Neural cell (in vitro differentiated cells): Measurements from ENCODE around the gene NFAM1. TPM values are rescaled to one million over a fixed set of nuclear protein-coding genes. Genes with fewer than 3 reads are reported as not detected.

Experiments
- H2AFZ ChIP-seq: fragments of 200-600, 300-800 bp; sonication (generic), shearing (Covaris generic); 2 replicates; pipeline ENCODE4 v1.6.0; 2014; ENCODE audit warnings: low read depth, mild to moderate bottlenecking, antibody characterized with exemption, low read length, moderate library complexity
- H3F3A ChIP-seq: fragments of 200-600 bp; shearing (Covaris generic); 2 replicates; pipeline ENCODE4 v1.6.1; 2016; ENCODE audit warnings: mild to moderate bottlenecking, moderate library complexity, mixed read lengths, antibody characterized with exemption, low read length; ENCODE audit not compliant: insufficient read depth, poor library complexity, severe bottlenecking
- H3K27ac ChIP-seq: fragments of 200-600, 300-800 bp; sonication (generic), shearing (Covaris generic); 2 replicates; pipeline ENCODE4 v1.5.1; 2014; ENCODE audit warnings: mild to moderate bottlenecking, low read length, moderate library complexity
- H3K27me3 ChIP-seq: fragments of 300-800, 200-600 bp; sonication (generic), shearing (Covaris generic); 2 replicates; pipeline ENCODE4 v1.6.0; 2014; ENCODE audit warnings: mild to moderate bottlenecking, low read depth, low read length, moderate library complexity; ENCODE audit not compliant: insufficient read depth
- H3K36me3 ChIP-seq: fragments of 300-800, 200-600 bp; sonication (generic), shearing (Covaris generic); 2 replicates; pipeline ENCODE4 v1.5.1; 2014; ENCODE audit warnings: mild to moderate bottlenecking, antibody characterized with exemption, low read length, moderate library complexity; ENCODE audit not compliant: insufficient read depth
- H3K4me2 ChIP-seq: fragments of 300-800, 200-600 bp; sonication (generic), shearing (Covaris generic); 2 replicates; pipeline ENCODE4 v1.6.0; 2014; ENCODE audit warnings: mild to moderate bottlenecking, low read length
- H3K4me3 ChIP-seq: fragments of 300-800, 200-600 bp; sonication (generic), shearing (Covaris generic); 2 replicates; pipeline ENCODE4 v1.5.1; 2014; ENCODE audit warnings: mild to moderate bottlenecking, low read length, moderate library complexity
- H3K79me2 ChIP-seq: fragments of 200-600 bp; shearing (Covaris generic); replicated peaks from 2 replicates; pipeline ENCODE4 v1.6.0; 2014; ENCODE audit warnings: mild to moderate bottlenecking, low read length, moderate library complexity; ENCODE audit not compliant: insufficient read depth
- H3K9ac ChIP-seq: fragments of 300-800, 200-600 bp; sonication (generic), shearing (Covaris generic); 2 replicates; pipeline ENCODE4 v1.6.1; 2016; ENCODE audit warnings: mild to moderate bottlenecking, low read length, mixed read lengths
- H3K9me2 ChIP-seq: fragments of 200-600 bp; shearing (Covaris generic); 2 replicates; pipeline ENCODE4 v1.6.1; 2016; ENCODE audit warnings: mild to moderate bottlenecking, low read length, mixed read lengths; ENCODE audit not compliant: insufficient read depth
- H3K9me3 ChIP-seq: fragments of 200-600, 300-800 bp; sonication (generic), shearing (Covaris generic); 2 replicates; pipeline ENCODE4 v1.6.1; 2016; ENCODE audit warnings: mild to moderate bottlenecking, mixed run types, low read length, moderate library complexity, mixed read lengths
- H4K20me1 ChIP-seq: fragments of 200-600 bp; shearing (Covaris generic); 2 replicates; pipeline ENCODE4 v1.6.1; 2016; ENCODE audit warnings: mild to moderate bottlenecking, mixed run types; ENCODE audit not compliant: insufficient read depth
- CTCF ChIP-seq: fragments of 450-650 bp; IDR thresholded peaks from 2 replicates; pipeline ENCODE4 v1.5.1; 2014; ENCODE audit warnings: antibody characterized with exemption, mild to moderate bottlenecking, moderate library complexity; ENCODE audit not compliant: poor library complexity, severe bottlenecking
- EP300 ChIP-seq: fragments of 450-650 bp; conservative IDR thresholded peaks from 2 replicates; pipeline ENCODE4 v1.6.1; 2014; ENCODE audit warnings: antibody characterized with exemption, mild to moderate bottlenecking, moderate library complexity; ENCODE audit not compliant: poor library complexity, severe bottlenecking
- EZH2 ChIP-seq: fragments of 200-600, 300-800 bp; shearing (Covaris generic), sonication (generic); IDR thresholded peaks from 2 replicates; pipeline ENCODE4 v1.6.1; 2014; ENCODE audit warnings: antibody characterized with exemption, low read length, borderline replicate concordance, mild to moderate bottlenecking; ENCODE audit not compliant: insufficient read depth, poor library complexity, severe bottlenecking
- MXI1 ChIP-seq: fragments of 450-650 bp; conservative IDR thresholded peaks from 2 replicates; pipeline ENCODE4 v1.6.1; 2014; ENCODE audit warnings: antibody characterized with exemption, mild to moderate bottlenecking; ENCODE audit not compliant: poor library complexity, severe bottlenecking
- POLR2AphosphoS5 ChIP-seq: IDR thresholded peaks from 2 replicates; pipeline ENCODE4 v1.6.1; 2012
- RAD21 ChIP-seq: fragments of 450-650 bp; conservative IDR thresholded peaks from 2 replicates; pipeline ENCODE4 v1.6.1; 2014; ENCODE audit warnings: antibody characterized with exemption, mild to moderate bottlenecking, moderate library complexity
- REST ChIP-seq: IDR thresholded peaks from 2 replicates; pipeline ENCODE4 v1.6.1; 2012; ENCODE audit warnings: borderline replicate concordance
- SMC3 ChIP-seq: fragments of 450-650 bp; conservative IDR thresholded peaks from 2 replicates; pipeline ENCODE4 v1.6.1; 2014; ENCODE audit warnings: antibody characterized with exemption, mild to moderate bottlenecking, moderate library complexity; ENCODE audit not compliant: poor library complexity
- TAF1 ChIP-seq: IDR thresholded peaks from 2 replicates; pipeline ENCODE4 v1.6.1; 2012; ENCODE audit warnings: low read depth
- polyA plus RNA-seq: library from polyadenylated mRNA; depleted of rRNA; stranded (reverse); fragments of >200 nt; gene quantifications from 2 replicates; pipeline ENCODE4 v1.2.3, GENCODE V29; 2014

The NFAM1 gene
- polyA plus RNA-seq, 1 donor from 2014 or later = 0.05 TPM

GRCh38 chr22:42434748-42435425 is 2.7 kb upstream of the NFAM1 start:
- Histone ChIP-seq H2AFZ (no peak overlapping the region), H3K79me2 (no peaks in the 10 kb centered on the region), H3K4me2 (no peak overlapping the region), H3K9me3 (no peaks in the 10 kb centered on the region), H3K36me3 (no peaks in the 10 kb centered on the region), H3F3A (no peaks in the 10 kb centered on the region), H4K20me1 (no peaks in the 10 kb centered on the region), H3K9me2 (no peaks in the 10 kb centered on the region), H3K27ac (no peak overlapping the region), H3K27me3 (no peaks in the 10 kb centered on the region), H3K4me3 (no peak overlapping the region), H3K9ac (no peak overlapping the region)
- TF ChIP-seq TAF1 (no peak), EZH2 (no peak), POLR2AphosphoS5 (no peak), SMC3 (no peak), EP300 (no peak), MXI1 (no peak), RAD21 (no peak), REST (no peak), CTCF (no peak)

- peak overlapping the region; percentile 34 for H3K4me3 ChIP-seq
- TF ChIP-seq RAD21 (no peak), TAF1 (no peak), EZH2 (no peak), REST (peak; percentile 30), EP300 (peak; percentile 69), POLR2AphosphoS5 (peak; percentile 85), CTCF (no peak), MXI1 (peak; percentile 27), SMC3 (no peak)
- H3K79me2 ChIP-seq = no peaks in the 10 kb centered on the region
- H3K27ac ChIP-seq = peak overlapping the region; percentile 39
- no peaks in the 10 kb centered on the region for H4K20me1 ChIP-seq
- H3K9me3 ChIP-seq = no peaks in the 10 kb centered on the region
- no peak overlapping the region for H2AFZ ChIP-seq
- no peaks in the 10 kb centered on the region for H3K36me3 ChIP-seq
- H3K4me2 ChIP-seq = no peak overlapping the region
- H3K9me2 ChIP-seq = no peaks in the 10 kb centered on the region
- H3K27me3 ChIP-seq = no peaks in the 10 kb centered on the region
- H3F3A ChIP-seq = no peaks in the 10 kb centered on the region
- H3K9ac ChIP-seq = peak overlapping the region; percentile 41
Measured at GRCh38 chr22:42433754-42434682, 1.8 kb upstream of the NFAM1 start.
